ENCODE data around the gene VKORC1. TPM values are rescaled to one million over a fixed set of nuclear protein-coding genes. Genes with fewer than 3 reads are reported as not detected.

VKORC1 gene
- total RNA-seq, result 100 to 1,000 TPM in 2 of 4 donors, 10 to 100 TPM in 2; 20.6 to 207 (median 102) TPM

GRCh38 chr16:31094424-31095120, at the start of gene VKORC1:
VKORC1 (minus strand) TSS chr16:31094797; CDS start chr16:31094729, 68 bp downstream.
- peak; percentile 89 to 97 (median 96) for DNase-seq
- Histone ChIP-seq H3K4me3 (peak within 1 kb of the TSS; percentile 70 to 79 (median 74)), H3K27me3 (no peaks in the 10 kb centered on the region), H3K36me3 (peaks cover 0 to 19% (median 0%) of the 10 kb centered on the region in 3 donors), H3K9me3 (no peaks in the 10 kb centered on the region), H3K4me1 (peaks cover 0 to 19% (median 13%) of the 10 kb centered on the region in 4 donors), H3K27ac (peak within 1 kb of the TSS; percentile 85 to 91 (median 88))
- TF ChIP-seq CTCF (IDR thresholded peaks at IDR 0.05) (peak in 2 of 6 experiments; percentile 20 to 26), POLR2A (IDR thresholded peaks at IDR 0.05) (peak; percentile 74 to 91)

- H3K4me3 ChIP-seq, result no peak overlapping the region
- DNase-seq, result no peak
- H3K4me1 ChIP-seq, result peaks cover 3 to 34% (median 7%) of the 10 kb centered on the region in 4 donors
- H3K36me3 ChIP-seq, result no peaks in the 10 kb centered on the region
- no peaks in the 10 kb centered on the region for H3K9me3 ChIP-seq
- no peak overlapping the region for H3K27ac ChIP-seq
- no peak for TF ChIP-seq POLR2A (IDR thresholded peaks at IDR 0.05)
- TF ChIP-seq CTCF (IDR thresholded peaks at IDR 0.05), result no peak
- H3K27me3 ChIP-seq, result no peaks in the 10 kb centered on the region
Observed at GRCh38 chr16:31143694-31144148, 49.1 kb upstream of the VKORC1 start.

- no peaks in the 10 kb centered on the region for H3K9me3 ChIP-seq
- H3K4me3 ChIP-seq, result peak overlapping the region; percentile 41 to 62 (median 62)
- peak in 1 of 3 donors; percentile 56 for DNase-seq
- peak overlapping the region; percentile 77 to 96 (median 88) for H3K27ac ChIP-seq
- no peaks in the 10 kb centered on the region for H3K27me3 ChIP-seq
- TF ChIP-seq CTCF (IDR thresholded peaks at IDR 0.05), result no peak
- no peak for TF ChIP-seq POLR2A (IDR thresholded peaks at IDR 0.05)
- H3K36me3 ChIP-seq, result no peaks in the 10 kb centered on the region
- H3K4me1 ChIP-seq, result peaks cover 3 to 32% (median 7%) of the 10 kb centered on the region in 4 donors
Observed at GRCh38 chr16:31143011-31143693, 48.6 kb upstream of the VKORC1 start.

GRCh38 chr16:31142109-31143010, 47.8 kb upstream of the VKORC1 start:
- TF ChIP-seq POLR2A (IDR thresholded peaks at IDR 0.05) (peak; percentile 21 to 52), CTCF (IDR thresholded peaks at IDR 0.05) (peak; percentile 95 to 100 (median 100))
- peaks cover 3 to 35% (median 7%) of the 10 kb centered on the region in 4 donors for H3K4me1 ChIP-seq
- no peaks in the 10 kb centered on the region for H3K27me3 ChIP-seq
- H3K36me3 ChIP-seq, result no peaks in the 10 kb centered on the region
- H3K27ac ChIP-seq, result peak overlapping the region; percentile 77 to 96 (median 88)
- peak overlapping the region; percentile 41 to 62 (median 62) for H3K4me3 ChIP-seq
- no peaks in the 10 kb centered on the region for H3K9me3 ChIP-seq
- peak; percentile 99 to 100 (median 99) for DNase-seq

All from Peyer's patch (tissue), 4 donors.